ENCODE results near the gene ADORA2B.

- TF ChIP-seq CTCF (conservative IDR thresholded peaks at IDR 0.05; ENCODE audit: low read depth in 2 of 2) = no peak
- TF ChIP-seq EZH2 (IDR thresholded peaks at IDR 0.05; ENCODE audit: low read depth, unreplicated experiment) = no peak
- TF ChIP-seq POLR2AphosphoS5 (IDR thresholded peaks at IDR 0.05; ENCODE audit: low read depth) = no peak
- no peak for TF ChIP-seq STAT1 (IDR thresholded peaks at IDR 0.05; ENCODE audit: unreplicated experiment)
- TF ChIP-seq CREB1 (CRISPR knock-in tag; IDR thresholded peaks at IDR 0.05; ENCODE audit: low read depth) = no peak
- no peak for TF ChIP-seq EZH2phosphoT487 (IDR thresholded peaks at IDR 0.05; ENCODE audit: unreplicated experiment)
- TF ChIP-seq NANOG (IDR thresholded peaks at IDR 0.05; ENCODE audit: borderline replicate concordance) = no peak
- no peak for TF ChIP-seq JUNB (IDR thresholded peaks at IDR 0.05; ENCODE audit: unreplicated experiment)
- no peak for TF ChIP-seq ZNF114 (CRISPR knock-in tag; IDR thresholded peaks at IDR 0.05)
- no peak for TF ChIP-seq REST (IDR thresholded peaks at IDR 0.05; ENCODE audit: unreplicated experiment)
- TF ChIP-seq ETS1 (IDR thresholded peaks at IDR 0.05) = no peak
- TF ChIP-seq ZNF331 (CRISPR knock-in tag; IDR thresholded peaks at IDR 0.05; ENCODE audit: low read depth) = no peak
Observed at GRCh38 chr17:15917438-15918027, 27.4 kb upstream of the ADORA2B start.
